ENCODE data around the gene LRRC4C. TPM values are rescaled to one million over a fixed set of nuclear protein-coding genes. Genes with fewer than 3 reads are reported as not detected.

The LRRC4C gene
- total RNA-seq, 1 experiment from 2014 or later: 0.13 TPM

DNA sequence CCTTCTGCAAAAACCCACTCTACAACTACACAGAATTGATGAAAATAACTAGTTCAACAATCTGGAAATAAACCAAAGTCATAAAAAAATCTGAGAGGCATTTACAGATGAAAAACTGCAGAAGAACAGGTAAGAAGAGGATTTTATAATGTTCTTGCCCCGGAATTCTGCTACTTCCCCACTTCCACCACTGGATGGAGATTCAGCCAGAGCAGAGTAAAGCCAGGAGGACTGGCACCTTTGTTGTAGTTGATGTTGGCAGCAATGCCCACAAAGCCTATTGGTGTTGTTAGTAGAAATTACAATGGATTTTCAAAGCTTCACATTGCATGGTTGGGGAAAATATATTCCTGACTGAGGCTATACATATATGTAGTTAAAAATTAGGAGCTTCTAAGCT, 640.2 kb downstream of the LRRC4C start:
- Histone ChIP-seq H3K9me3 (ENCODE audit: control insufficient read depth, low read depth, low read length) (no peaks in the 10 kb centered on the region), H3T11ph (ENCODE audit: low read length) (no peak overlapping the region), H3K4ac (ENCODE audit: low read depth, low read length) (no peak overlapping the region), H4K8ac (replicated peaks; ENCODE audit: insufficient read length, low read depth, low read length) (no peak overlapping the region), H3K56ac (ENCODE audit: insufficient read length, low read depth, low read length) (no peak overlapping the region), H2BK15ac (ENCODE audit: low read depth, low read length) (no peak overlapping the region), H3K23me2 (ENCODE audit: insufficient read length, low read depth, low read length, poor library complexity, severe bottlenecking) (no peaks in the 10 kb centered on the region), H4K91ac (ENCODE audit: insufficient read length, low read depth, low read length) (no peak overlapping the region), H3K4me1 (ENCODE audit: insufficient read depth, low read length) (no peaks in the 10 kb centered on the region; the same call in 1 of the 2 replicates), H2AFZ (ENCODE audit: low read length) (no peak overlapping the region), H4K5ac (ENCODE audit: insufficient read length, low read depth, low read length) (no peak overlapping the region), H4K20me1 (ENCODE audit: control insufficient read depth, insufficient read depth, insufficient read length) (no peaks in the 10 kb centered on the region), H3K79me2 (ENCODE audit: insufficient read depth, low read length) (no peaks in the 10 kb centered on the region), H3K9ac (ENCODE audit: extremely low read depth, insufficient read length, low read length) (no peak overlapping the region), H3K27me3 (ENCODE audit: insufficient read depth, low read length) (no peaks in the 10 kb centered on the region), H2BK120ac (ENCODE audit: low read depth, low read length, poor library complexity, severe bottlenecking) (no peak overlapping the region), H3K14ac (ENCODE audit: insufficient read depth, low read length) (no peak overlapping the region), H3K79me1 (ENCODE audit: insufficient read depth, low read depth, low read length, poor library complexity, severe bottlenecking) (no peaks in the 10 kb centered on the region), H3K27ac (ENCODE audit: insufficient read length, low read depth, low read length) (no peak overlapping the region), H2BK20ac (ENCODE audit: low read depth, low read length, poor library complexity, severe bottlenecking) (no peak overlapping the region), H3K18ac (ENCODE audit: insufficient read length, low read depth, low read length) (no peak overlapping the region), H3K4me2 (ENCODE audit: insufficient read depth, insufficient read length, low read length) (no peak overlapping the region), H2BK5ac (ENCODE audit: insufficient read length, low read length) (no peak overlapping the region), H2AK5ac (ENCODE audit: insufficient read length, low read length) (no peak overlapping the region), H2BK12ac (ENCODE audit: insufficient read length, low read depth, low read length) (no peak overlapping the region), H3K23ac (ENCODE audit: insufficient read length, low read depth, low read length) (no peak overlapping the region)
- no peak overlapping the region for H3K27ac Mint-ChIP-seq
- TF ChIP-seq, protein P1, sequence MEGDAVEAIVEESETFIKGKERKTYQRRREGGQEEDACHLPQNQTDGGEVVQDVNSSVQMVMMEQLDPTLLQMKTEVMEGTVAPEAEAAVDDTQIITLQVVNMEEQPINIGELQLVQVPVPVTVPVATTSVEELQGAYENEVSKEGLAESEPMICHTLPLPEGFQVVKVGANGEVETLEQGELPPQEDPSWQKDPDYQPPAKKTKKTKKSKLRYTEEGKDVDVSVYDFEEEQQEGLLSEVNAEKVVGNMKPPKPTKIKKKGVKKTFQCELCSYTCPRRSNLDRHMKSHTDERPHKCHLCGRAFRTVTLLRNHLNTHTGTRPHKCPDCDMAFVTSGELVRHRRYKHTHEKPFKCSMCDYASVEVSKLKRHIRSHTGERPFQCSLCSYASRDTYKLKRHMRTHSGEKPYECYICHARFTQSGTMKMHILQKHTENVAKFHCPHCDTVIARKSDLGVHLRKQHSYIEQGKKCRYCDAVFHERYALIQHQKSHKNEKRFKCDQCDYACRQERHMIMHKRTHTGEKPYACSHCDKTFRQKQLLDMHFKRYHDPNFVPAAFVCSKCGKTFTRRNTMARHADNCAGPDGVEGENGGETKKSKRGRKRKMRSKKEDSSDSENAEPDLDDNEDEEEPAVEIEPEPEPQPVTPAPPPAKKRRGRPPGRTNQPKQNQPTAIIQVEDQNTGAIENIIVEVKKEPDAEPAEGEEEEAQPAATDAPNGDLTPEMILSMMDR (conservative IDR thresholded peaks at IDR 0.05): peak; percentile 60; the same call in 2 of the 3 replicates
- no peak overlapping the region for H3K4me3 Mint-ChIP-seq
- H3K36me3 Mint-ChIP-seq (ENCODE audit: insufficient read depth in 1 of 3, low read depth in 3 of 3): peaks cover 3 to 5% (median 4%) of the 10 kb centered on the region in 3 experiments; a peak in 3 of 7 replicates
- WGBS (ENCODE audit: extremely low coverage, insufficient read length, low lambda C conversion rate): no CpG with 5 or more reads among the region's 1 CpG
- DNase-seq: peak; percentile 30
- peaks cover 0 to 5% of the 10 kb centered on the region in 2 experiments; a peak in 3 of 5 replicates for H3K9me3 Mint-ChIP-seq
- H3K4me1 Mint-ChIP-seq: peaks cover 0 to 6% of the 10 kb centered on the region in 2 experiments; a peak in 1 of 4 replicates
- no peaks in the 10 kb centered on the region for H3K27me3 Mint-ChIP-seq (ENCODE audit: low read depth)

All from H9 (cell line).